Neural progenitor cell (in vitro differentiated cells): ENCODE data around the gene CAP2. TPM values are rescaled to one million over a fixed set of nuclear protein-coding genes. Genes with fewer than 3 reads are reported as not detected.
A peak's percentile ranks its signal among the peaks of the same experiment; 100 is the strongest.
"Not testable (repeated sequence)": the region's sequence is repeated elsewhere in the genome, so short reads cannot be mapped to it uniquely, and the experiment has no call there.

Source experiments
- DNase-seq: peaks from one replicate; pipeline ENCODE4 v3.0.0-alpha.2; 2016; ENCODE audit warnings: low spot score
- H2AFZ ChIP-seq: fragments of 200-600 bp; sonication (generic); replicated peaks from 2 replicates; pipeline ENCODE4 v1.6.1; 2016; ENCODE audit warnings: antibody characterized with exemption
- H3F3A ChIP-seq: fragments of 200-600 bp; sonication (generic); 2 replicates; pipeline ENCODE4 v1.6.1; 2016; ENCODE audit warnings: antibody characterized with exemption, low read depth
- H3K27ac ChIP-seq: fragments of 200-600 bp; sonication (generic); 2 replicates; pipeline ENCODE4 v1.5.1; 2016; ENCODE audit warnings: mild to moderate bottlenecking
- H3K27me3 ChIP-seq: fragments of 200-600 bp; sonication (generic); 2 replicates; pipeline ENCODE4 v1.6.1; 2016; ENCODE audit warnings: mild to moderate bottlenecking, moderate library complexity
- H3K36me3 ChIP-seq: fragments of 200-600 bp; sonication (generic); 2 replicates; pipeline ENCODE4 v1.5.1; 2016
- H3K4me1 ChIP-seq: fragments of 200-600 bp; sonication (generic); 2 replicates; pipeline ENCODE4 v1.6.1; 2016; ENCODE audit warnings: mixed run types
- H3K4me2 ChIP-seq: fragments of 200-600 bp; sonication (generic); 2 replicates; pipeline ENCODE4 v1.6.1; 2016
- H3K4me3 ChIP-seq: fragments of 200-600 bp; sonication (generic); 2 replicates; pipeline ENCODE4 v1.5.1; 2016
- H3K79me2 ChIP-seq: fragments of 200-600 bp; sonication (generic); 2 replicates; pipeline ENCODE4 v1.6.1; 2016; ENCODE audit warnings: low read depth
- H3K9ac ChIP-seq: fragments of 200-600 bp; sonication (generic); 2 replicates; pipeline ENCODE4 v1.6.1; 2016
- H3K9me3 ChIP-seq: fragments of 200-600 bp; sonication (generic); 2 replicates; pipeline ENCODE4 v1.5.1; 2016; ENCODE audit warnings: low read depth
- H4K20me1 ChIP-seq: fragments of 200-600 bp; sonication (generic); 2 replicates; pipeline ENCODE4 v1.6.1; 2016; ENCODE audit warnings: low read depth
- H3K27ac Mint-ChIP-seq: 3 replicates; pipeline ENCODE4 v1.8.0; 2021; ENCODE audit warnings: mixed read lengths
- H3K27me3 Mint-ChIP-seq: 2 replicates; pipeline ENCODE4 v1.8.0; 2022; ENCODE audit warnings: low read depth, mild to moderate bottlenecking, inconsistent platforms, moderate library complexity, mixed read lengths; ENCODE audit not compliant: insufficient read depth
- H3K36me3 Mint-ChIP-seq: 3 replicates; pipeline ENCODE4 v1.8.0; 2021; ENCODE audit warnings: mixed read lengths
- H3K4me1 Mint-ChIP-seq: 3 replicates; pipeline ENCODE4 v1.8.0; 2021; ENCODE audit warnings: mixed read lengths
- H3K4me3 Mint-ChIP-seq: 3 replicates; pipeline ENCODE4 v1.8.0; 2021; ENCODE audit warnings: mild to moderate bottlenecking, moderate library complexity, mixed read lengths
- H3K9me3 Mint-ChIP-seq: 3 replicates; pipeline ENCODE4 v1.8.0; 2020; ENCODE audit warnings: mixed read lengths
- EZH2 ChIP-seq: fragments of 200-600 bp; sonication (generic); IDR thresholded peaks from 2 replicates; pipeline ENCODE4 v1.6.1; 2017; ENCODE audit warnings: antibody characterized with exemption, mild to moderate bottlenecking, moderate library complexity
- EZH2phosphoT487 ChIP-seq: fragments of 200-600 bp; sonication (generic); IDR thresholded peaks from 2 replicates; pipeline ENCODE4 v1.6.1; 2017; ENCODE audit warnings: antibody characterized with exemption
- total RNA-seq: library from RNA; depleted of rRNA; stranded (reverse); fragments of >200 nt; gene quantifications from 2 replicates; pipeline ENCODE4 v1.2.3, GENCODE V29; 2015; ENCODE audit warnings: low replicate concordance
- TF ChIP-seq, protein P1 (sequence below): fragments of 200-600 bp; sonication (generic); IDR thresholded peaks from 2 replicates; pipeline ENCODE4 v1.5.1; 2017; ENCODE audit warnings: antibody characterized with exemption, mild to moderate bottlenecking

Gene CAP2
- total RNA-seq, 1 donor from 2014 or later = 27.4 TPM

DNA sequence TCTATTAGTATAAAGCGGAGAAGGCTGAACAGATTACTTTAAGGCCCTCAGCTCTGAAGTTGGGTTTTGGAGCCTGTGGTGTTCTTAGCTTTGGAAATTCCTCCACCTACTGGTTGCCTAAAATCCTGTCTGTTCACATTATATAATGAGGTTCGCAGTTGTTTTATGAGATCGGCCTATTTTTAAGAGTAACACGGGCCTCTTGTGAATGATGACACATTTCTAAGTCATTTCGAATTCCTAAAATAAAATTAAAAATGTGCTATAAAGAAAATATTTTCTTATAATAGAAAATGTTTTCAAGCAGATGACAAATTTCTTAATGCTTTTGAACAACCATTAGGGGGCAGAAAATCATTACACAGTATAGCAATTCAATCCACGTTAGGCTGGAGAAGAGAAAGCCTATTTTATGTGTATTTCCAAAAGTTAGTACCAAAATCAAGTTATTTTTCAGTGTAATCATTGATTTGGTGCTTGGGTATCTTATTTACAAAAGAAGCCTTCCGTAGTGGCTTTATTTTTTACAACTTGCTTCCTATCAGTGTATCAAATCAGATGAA lies 190.9 kb downstream of the CAP2 start:
- TF ChIP-seq, protein P1, sequence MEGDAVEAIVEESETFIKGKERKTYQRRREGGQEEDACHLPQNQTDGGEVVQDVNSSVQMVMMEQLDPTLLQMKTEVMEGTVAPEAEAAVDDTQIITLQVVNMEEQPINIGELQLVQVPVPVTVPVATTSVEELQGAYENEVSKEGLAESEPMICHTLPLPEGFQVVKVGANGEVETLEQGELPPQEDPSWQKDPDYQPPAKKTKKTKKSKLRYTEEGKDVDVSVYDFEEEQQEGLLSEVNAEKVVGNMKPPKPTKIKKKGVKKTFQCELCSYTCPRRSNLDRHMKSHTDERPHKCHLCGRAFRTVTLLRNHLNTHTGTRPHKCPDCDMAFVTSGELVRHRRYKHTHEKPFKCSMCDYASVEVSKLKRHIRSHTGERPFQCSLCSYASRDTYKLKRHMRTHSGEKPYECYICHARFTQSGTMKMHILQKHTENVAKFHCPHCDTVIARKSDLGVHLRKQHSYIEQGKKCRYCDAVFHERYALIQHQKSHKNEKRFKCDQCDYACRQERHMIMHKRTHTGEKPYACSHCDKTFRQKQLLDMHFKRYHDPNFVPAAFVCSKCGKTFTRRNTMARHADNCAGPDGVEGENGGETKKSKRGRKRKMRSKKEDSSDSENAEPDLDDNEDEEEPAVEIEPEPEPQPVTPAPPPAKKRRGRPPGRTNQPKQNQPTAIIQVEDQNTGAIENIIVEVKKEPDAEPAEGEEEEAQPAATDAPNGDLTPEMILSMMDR = peak; percentile 84
- TF ChIP-seq EZH2phosphoT487 = no peak
- Histone ChIP-seq H3K27me3 (no peaks in the 10 kb centered on the region), H3K9me3 (no peaks in the 10 kb centered on the region), H3K4me2 (peak overlapping the region; percentile 61), H3K27ac (no peak overlapping the region), H3K79me2 (no peaks in the 10 kb centered on the region), H3K9ac (no peak overlapping the region), H3F3A (no peaks in the 10 kb centered on the region), H3K4me1 (no peaks in the 10 kb centered on the region), H3K36me3 (no peaks in the 10 kb centered on the region), H2AFZ (peak overlapping the region; percentile 77), H4K20me1 (no peaks in the 10 kb centered on the region), H3K4me3 (peak overlapping the region; percentile 23)
- H3K4me1 Mint-ChIP-seq = peaks cover 4% of the 10 kb centered on the region
- peak; percentile 74 for DNase-seq
- no peak overlapping the region for H3K4me3 Mint-ChIP-seq
- no peak overlapping the region for H3K27ac Mint-ChIP-seq
- no peaks in the 10 kb centered on the region for H3K36me3 Mint-ChIP-seq
- no peaks in the 10 kb centered on the region for H3K9me3 Mint-ChIP-seq
- peaks cover 3% of the 10 kb centered on the region for H3K27me3 Mint-ChIP-seq

DNA sequence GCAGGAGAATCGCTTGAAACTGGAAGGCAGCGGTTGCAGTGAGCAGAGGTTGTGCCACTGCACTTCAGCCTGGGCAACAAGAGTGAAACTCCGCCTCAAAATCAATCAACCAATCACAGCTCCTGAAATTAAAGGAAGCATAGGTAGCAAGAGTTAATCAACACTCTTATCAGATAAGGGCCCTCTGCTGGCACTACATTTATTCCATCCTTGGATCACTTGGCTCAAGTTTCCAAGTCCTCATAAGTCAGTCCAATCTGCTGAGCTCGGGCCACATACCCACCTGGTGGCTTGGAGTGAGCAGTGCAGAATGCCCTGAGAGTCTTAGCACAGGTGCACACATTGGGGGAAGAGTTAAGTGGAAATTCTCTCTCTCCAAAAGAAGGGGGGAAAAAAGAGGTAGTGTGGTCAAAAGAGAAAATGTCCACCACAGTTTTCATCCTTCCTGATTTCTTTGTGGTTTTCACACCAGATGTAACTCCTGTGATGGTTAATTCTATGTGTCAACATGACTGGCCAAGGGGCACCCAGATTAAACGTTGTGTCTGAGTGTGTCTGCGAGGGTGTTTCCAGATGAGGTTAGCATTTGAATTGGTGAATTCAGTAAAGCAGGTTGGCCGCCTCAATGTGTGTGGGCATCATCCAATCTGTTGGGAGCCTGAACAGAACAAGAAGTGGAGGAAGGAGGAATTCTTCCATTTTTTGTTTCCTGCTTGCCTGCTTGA lies 192.5 kb downstream of the CAP2 start:
- Mint-ChIP-seq H3K4me3 (no peak overlapping the region), H3K27ac (no peak overlapping the region), H3K27me3 (peaks cover 3% of the 10 kb centered on the region), H3K4me1 (peaks cover 4% of the 10 kb centered on the region), H3K9me3 (no peaks in the 10 kb centered on the region), H3K36me3 (no peaks in the 10 kb centered on the region)
- peak; percentile 8 for DNase-seq
- H3K9me3 ChIP-seq = no peaks in the 10 kb centered on the region
- H3K27ac ChIP-seq = no peak overlapping the region
- no peaks in the 10 kb centered on the region for H3K36me3 ChIP-seq
- no peaks in the 10 kb centered on the region for H3K79me2 ChIP-seq
- no peak overlapping the region for H3K4me2 ChIP-seq
- no peaks in the 10 kb centered on the region for H3K4me1 ChIP-seq
- no peak overlapping the region for H3K9ac ChIP-seq
- TF ChIP-seq EZH2phosphoT487 (no peak), EZH2 (no peak)
- TF ChIP-seq, protein P1 = peak; percentile 19
- no peak overlapping the region for H3K4me3 ChIP-seq
- no peaks in the 10 kb centered on the region for H4K20me1 ChIP-seq
- no peaks in the 10 kb centered on the region for H3K27me3 ChIP-seq
- H2AFZ ChIP-seq = no peak overlapping the region
- H3F3A ChIP-seq = no peaks in the 10 kb centered on the region

DNA sequence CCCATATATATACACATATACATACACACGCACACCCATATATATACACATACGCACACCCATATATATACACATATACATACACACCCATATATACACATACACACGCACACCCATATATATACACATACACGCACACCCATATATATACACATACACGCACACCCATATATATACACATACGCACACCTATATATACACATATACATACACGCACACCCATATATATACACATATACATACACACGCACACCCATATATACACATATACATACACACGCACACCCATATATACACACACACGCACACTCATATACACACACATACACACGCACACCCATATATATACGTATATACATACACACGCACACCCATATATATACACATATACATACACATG lies 193.2 kb downstream of the CAP2 start:
- H3K4me3 ChIP-seq, H2AFZ ChIP-seq, H4K20me1 ChIP-seq, H3K27me3 Mint-ChIP-seq, H3K4me1 Mint-ChIP-seq, H3K9me3 ChIP-seq, H3K4me1 ChIP-seq, H3K9ac ChIP-seq, H3K4me3 Mint-ChIP-seq, H3K9me3 Mint-ChIP-seq, H3K79me2 ChIP-seq, H3F3A ChIP-seq, H3K4me2 ChIP-seq, DNase-seq, H3K27ac Mint-ChIP-seq, H3K27ac ChIP-seq, H3K27me3 ChIP-seq, H3K36me3 Mint-ChIP-seq, H3K36me3 ChIP-seq: not testable (repeated sequence)

DNA sequence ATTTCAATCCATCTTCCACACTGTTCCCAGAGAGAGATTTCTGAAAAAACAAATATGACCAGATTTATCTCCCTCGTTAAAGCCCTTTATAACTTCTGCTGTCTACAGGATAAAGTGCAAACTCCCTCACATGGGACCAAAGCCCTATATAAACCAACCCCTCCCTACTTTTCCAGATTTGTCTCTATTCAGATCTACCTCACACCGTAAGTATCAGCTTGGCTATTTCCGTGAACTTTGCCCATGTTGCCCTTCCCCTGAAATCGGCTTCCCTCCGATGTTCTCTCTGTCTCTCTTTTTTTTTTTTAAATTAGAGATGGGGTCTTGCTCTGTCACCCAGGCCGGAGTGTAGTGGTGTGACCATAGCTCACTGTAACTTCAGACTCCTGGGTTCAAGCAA lies 194.6 kb downstream of the CAP2 start:
- H3K36me3 Mint-ChIP-seq = no peaks in the 10 kb centered on the region
- Histone ChIP-seq H3K27ac (no peak overlapping the region), H3F3A (no peaks in the 10 kb centered on the region), H3K9ac (no peak overlapping the region), H4K20me1 (no peaks in the 10 kb centered on the region), H3K27me3 (no peaks in the 10 kb centered on the region), H3K4me2 (no peak overlapping the region), H3K79me2 (no peaks in the 10 kb centered on the region), H3K4me3 (no peak overlapping the region), H3K9me3 (no peaks in the 10 kb centered on the region), H3K36me3 (no peaks in the 10 kb centered on the region), H3K4me1 (no peaks in the 10 kb centered on the region), H2AFZ (no peak overlapping the region)
- peak overlapping the region; percentile 17 for H3K27ac Mint-ChIP-seq
- DNase-seq = no peak
- TF ChIP-seq EZH2phosphoT487 (no peak), EZH2 (no peak)
- TF ChIP-seq, protein P1 = no peak
- no peak overlapping the region for H3K4me3 Mint-ChIP-seq
- peaks cover 3% of the 10 kb centered on the region for H3K27me3 Mint-ChIP-seq
- peaks cover 4% of the 10 kb centered on the region for H3K4me1 Mint-ChIP-seq
- no peaks in the 10 kb centered on the region for H3K9me3 Mint-ChIP-seq
